Stimulated activated CD8-positive, alpha-beta memory T cell treated with anti-CD3 and anti-CD28 coated beads, Interleukin-15, amount 100 ng/mL, for 48 hours (primary cell): ENCODE data around the gene CNTNAP2.

Experiments used
- DNase-seq, 2 donors: peaks; one replicate each; pipeline ENCODE4 v3.0.0-alpha.2; 2020; ENCODE audit warnings: low read depth in 2 of 2

Gene CNTNAP2

DNA sequence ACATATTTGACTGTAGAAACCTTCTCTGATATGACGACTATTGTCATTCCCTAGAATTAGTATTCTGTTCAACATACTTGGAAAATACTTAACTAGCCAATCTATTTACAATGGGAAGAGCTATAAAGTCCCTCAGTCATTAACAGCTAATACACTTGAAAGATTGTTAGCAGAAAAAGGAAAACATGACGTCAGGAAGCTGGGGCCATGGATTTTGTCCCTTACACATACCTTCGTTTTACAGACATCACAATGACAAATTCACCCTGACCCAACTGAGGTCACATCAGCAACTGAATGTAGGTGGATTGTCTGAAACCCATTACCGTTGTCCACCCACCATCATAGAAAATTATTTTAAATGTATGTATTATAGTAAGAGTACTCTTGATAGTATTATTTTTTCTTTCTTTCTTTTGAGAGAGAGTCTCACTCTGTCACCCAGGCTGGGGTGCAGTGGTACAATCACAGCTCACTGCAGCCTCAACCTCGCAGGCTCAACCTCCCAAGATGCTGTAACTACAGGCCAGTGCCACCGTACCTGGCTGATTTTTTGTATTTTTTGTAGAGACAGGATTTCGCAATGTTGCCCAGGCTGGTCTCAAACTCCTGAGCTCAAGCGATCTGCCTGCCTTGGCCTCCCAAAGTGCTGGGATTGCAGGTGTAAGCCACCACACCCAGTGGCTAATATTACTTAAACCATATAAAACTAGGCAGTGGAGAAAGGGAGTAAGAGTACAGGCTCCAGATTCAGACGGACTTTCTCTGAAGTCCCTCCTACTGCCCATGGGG lies 1977.0 kb downstream of the CNTNAP2 start:
- no peak for DNase-seq

DNA sequence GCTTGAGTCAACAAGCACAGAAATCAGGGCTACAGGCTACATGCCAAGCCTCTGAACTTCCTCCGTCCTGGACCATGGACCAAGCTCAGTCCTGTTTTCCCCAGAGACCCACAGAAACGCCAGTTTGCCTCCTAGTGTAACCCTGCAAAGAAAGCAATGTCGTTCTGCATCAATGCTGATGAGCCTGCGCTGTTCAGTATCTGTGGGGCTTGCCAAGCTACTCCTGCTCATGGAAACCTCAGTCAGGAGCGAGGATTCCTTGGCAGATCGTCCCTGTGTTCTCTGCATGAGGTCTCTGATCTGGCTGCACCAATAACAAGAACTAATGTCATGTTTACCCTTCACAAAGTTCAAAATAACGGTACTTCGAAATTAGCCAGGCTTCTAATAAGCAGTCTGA lies 1978.5 kb downstream of the CNTNAP2 start:
- DNase-seq = no peak

DNA sequence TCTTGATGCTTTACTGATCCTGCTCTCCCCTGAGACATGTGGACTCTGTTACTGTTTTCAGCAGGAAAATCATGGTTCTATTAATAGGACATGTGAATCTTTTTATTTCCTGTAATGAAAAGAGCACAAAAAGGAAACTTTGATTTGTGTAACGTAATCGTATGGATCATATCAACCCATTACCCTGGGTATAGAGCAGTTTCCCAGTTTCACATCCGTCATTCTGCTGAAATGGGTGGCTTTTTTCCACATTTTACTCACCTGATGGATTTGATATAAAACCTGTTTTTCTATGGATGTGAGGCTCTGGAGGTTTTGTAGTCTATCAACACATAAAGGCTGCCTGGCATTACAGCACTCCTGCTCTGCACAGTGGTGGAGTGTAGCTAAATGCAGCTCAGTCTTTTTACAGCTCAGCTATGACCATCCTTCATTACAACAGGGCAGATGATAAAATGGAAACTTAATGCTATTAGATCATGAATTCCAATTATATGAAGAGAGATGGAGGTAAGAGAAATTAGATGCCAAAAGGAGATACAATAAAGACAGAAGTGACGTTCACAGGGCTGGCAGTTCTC lies 1987.6 kb downstream of the CNTNAP2 start:
- DNase-seq = no peak

DNA sequence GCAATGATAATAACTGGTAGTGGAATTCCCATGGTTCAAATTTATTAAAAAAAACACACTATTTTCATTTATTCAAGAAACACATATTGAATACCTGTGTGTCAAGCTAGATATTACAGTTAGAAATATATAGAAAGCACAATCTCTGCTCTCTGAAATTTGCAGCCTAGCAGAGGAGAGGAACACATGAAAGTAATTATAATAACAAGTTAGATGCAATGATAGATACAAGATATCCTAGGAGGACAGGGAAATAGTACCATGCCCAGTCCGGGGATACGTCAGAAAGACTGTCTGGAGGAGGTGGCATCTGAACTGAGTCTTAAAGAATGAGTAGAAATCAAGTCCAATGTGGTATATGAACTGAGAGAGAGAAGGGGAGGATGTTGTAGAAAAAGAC lies 1988.3 kb downstream of the CNTNAP2 start:
- no peak for DNase-seq

DNA sequence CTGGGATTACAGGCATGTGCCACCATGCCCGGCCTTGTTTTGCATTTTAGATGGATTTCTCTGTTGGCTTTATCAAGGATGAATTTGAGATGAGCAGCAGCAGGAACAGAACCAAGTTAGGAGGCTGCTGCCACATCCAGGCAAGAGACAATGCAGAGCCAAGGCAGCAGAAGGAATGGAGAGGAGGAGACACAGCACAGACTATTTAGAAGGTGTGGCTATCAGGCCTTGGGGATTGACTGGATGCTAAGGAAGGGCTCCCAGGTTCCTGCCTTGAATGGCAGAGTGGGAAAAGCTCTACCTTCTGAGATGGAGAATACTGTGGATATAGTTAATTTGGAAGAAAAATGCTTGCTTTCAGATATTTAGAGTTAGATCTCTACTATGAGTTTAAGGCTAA lies 1989.3 kb downstream of the CNTNAP2 start:
- DNase-seq = no peak

DNA sequence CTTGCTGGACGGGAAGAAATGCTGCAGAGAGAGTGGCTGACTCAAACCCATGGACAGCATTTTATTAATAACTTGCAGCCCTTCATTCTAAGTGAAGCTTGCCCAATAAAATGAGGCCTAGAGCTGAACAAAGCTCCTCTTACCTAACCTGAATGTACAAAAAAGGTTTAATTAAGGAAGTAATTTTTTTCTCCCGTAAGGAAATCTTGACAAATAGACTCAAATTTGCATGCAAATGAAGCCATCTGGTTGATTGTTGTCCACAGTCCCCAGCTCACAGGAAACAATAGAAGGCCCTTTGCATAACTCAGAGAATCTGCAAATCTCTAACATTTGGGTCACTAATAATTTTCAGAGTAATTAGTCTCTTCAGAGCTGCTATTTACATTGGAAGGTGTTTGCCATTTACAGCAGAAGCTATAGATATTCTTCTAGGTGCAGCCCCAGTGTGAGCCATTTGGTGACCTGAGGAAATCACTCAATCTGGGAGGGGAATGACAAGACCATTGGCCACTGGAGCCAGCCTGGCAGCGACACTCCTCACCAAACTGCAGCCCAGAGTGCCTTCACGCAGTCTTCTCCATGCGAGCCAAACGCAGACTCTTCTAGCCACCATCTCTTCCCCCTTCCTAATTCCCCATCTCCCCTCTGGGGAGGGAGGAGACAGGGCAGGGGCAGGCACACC lies 1991.0 kb downstream of the CNTNAP2 start:
- no peak for DNase-seq

DNA sequence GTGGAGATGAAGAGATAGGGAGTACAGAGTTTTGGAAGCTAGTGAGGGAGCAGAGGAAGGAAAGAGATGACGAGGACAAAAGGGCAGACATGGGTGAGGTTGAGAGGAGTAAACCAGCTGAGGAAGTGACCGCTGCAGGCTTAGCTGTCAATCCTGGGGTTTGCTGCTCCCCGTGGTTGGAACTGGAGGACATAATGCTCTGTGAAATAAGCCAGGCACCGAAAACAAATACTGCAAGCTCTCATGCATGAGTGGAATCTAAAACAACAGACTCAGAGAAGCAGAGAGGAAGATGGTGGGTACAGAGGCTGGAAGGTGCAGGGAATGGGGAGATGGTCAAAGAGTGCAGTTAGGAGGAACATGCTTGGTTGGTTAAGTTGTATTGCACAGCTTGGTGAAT lies 1991.8 kb downstream of the CNTNAP2 start:
- DNase-seq = no peak

DNA sequence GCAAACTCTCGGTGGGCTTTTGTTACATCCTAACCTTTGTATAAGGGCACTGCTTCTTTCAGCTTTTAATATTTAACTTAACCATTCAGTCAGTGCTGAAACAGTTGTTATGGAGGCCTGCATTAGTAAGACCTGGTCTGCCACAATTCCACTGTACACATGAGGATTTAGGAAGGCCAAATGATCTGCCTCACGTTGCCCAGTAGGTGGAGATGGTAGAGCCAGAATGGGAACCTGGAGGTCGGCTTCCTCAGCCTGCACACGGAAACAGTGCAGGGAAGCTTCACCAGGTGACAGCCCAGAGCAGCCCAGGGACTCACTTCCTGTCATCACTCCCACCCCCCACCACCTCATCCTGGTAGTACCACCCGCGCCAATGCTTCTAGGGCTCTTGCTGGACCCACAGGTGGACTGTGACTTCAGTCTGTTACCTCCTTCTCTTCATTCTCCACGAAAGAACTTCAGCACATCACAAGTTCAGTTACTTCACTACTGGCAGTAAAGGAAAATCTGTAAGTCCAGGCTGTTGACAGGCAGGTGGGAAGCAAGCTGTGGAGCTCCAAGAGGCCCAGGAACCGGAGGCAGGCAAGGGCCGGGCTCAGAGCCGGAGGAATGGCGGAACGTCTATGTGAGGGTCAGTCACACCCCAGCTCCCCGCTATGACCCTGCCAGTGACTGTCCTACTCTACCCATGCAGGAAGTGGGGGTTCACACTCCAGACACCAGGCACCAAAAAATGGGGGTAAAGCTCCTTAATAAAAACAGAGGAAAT lies 1993.7 kb downstream of the CNTNAP2 start:
- no peak for DNase-seq

DNA sequence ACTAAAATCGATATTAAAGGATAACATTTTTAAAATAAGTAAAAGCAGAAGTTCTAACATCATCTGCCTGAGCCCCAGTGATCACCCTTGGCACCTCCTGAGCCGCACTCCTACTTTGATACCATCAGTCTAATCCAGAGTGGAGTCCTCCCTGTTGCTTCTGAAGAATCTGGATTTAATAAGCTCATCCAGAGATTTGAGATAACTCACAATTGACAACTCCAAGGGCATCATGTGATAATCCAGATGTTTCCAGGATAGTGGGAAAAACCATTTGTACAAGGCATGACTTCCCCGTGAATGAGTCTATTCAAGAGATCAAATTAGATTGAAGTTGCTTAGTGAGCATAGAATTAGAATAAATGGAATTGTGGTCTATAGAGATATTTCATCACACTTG lies 1998.2 kb downstream of the CNTNAP2 start:
- no peak for DNase-seq

DNA sequence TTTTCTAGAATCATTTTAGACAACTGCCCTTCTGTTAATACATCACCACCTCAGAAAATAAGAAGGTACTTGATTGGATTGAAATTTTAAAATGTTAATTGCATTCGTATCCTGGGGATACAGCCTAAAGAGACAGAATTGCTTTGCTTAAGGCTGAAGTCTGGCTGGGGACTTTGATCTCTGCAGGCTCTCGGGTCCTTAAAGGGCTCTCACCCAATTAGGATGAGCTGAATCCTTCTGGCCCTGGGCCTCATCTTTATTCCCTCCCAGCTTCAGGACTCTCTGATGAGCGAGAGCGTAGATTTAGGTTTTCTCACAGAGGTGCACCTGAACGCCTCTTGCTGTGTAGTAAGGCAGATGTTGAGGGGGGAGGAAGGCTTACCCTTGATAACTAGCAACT lies 1998.7 kb downstream of the CNTNAP2 start:
- DNase-seq = no peak

DNA sequence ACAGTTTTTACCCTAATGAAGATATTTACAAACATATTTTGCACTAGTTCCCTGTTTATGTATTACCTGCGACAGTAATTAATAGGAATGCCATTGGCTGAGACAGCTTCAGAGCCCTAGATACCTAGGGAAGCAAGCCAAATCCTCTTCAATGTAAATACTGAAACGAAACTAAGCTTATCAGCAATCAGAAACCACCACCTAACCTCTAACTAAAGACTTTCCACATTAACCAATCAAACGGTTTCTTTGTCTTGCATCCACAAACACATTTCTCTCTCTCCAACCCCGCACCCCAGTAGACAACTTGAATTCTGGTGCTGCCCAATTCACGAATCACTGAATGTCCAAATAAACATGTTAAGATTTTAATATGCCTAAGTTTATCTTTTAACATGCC lies 1999.6 kb downstream of the CNTNAP2 start:
- no peak for DNase-seq

DNA sequence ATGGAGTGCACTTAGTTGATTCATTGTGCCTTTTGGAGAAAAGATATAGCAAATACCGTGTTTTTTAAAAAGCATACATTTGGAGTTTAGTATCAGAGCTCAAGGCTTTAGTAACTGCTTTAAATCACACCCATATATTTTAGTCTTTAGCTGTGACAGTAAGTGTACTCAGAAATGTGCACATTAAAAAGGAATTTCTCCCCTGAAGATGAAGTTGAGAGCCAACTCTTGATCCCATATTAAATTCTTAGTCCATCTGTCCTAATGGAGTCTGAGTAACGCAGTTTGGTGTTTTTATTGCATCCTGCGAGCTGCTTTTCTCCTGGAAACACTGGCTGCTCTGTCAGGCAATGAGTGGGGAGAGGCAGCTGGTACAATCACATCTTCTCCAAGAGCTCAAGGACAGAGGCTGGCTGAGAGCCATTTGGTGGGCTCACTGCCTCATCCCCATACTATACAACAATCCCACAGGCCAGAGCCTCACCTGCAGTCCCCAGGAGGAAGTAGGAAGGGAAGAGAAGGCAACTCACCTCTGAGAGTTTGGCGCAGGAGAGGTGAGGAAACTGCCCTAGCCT lies 2000.3 kb downstream of the CNTNAP2 start:
- DNase-seq = no peak

DNA sequence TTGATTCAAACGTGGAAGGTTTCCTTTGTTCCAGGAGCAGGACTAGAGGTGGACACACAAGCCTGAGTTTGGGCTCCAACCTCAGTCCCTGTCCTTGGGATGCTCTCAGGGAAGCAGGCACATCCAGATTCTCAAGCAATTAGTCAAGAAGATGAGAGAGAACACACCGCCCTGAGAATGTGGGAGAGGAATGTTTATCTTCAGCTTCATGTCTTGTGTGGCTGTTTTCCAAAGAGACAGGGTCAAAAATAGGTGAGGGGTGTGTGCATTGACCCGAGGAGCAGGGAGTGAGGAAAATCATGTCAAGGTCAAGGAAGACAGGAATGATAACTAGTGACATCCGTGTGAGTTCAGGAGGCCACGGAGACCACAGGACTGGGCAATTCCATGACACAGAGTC lies 2001.8 kb downstream of the CNTNAP2 start:
- DNase-seq = no peak

DNA sequence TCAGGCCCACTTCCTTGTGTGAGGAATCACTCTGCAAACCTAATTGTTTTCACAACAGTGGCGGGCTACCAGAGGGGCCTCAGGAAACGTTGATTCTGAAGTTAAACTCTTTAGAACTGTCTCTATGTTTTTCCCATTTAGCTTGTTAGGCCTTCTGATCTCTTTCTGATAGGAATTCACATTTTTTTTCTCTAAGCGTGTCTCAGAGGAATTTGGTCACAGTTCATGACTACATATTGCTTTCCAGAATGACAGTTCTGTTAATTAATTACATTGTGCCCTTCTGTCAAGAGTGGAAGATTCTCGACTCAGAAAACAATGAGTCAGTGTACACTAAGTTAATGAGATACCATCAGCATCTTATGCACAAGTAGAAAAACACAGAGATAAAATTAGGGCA lies 2004.8 kb downstream of the CNTNAP2 start:
- no peak for DNase-seq

DNA sequence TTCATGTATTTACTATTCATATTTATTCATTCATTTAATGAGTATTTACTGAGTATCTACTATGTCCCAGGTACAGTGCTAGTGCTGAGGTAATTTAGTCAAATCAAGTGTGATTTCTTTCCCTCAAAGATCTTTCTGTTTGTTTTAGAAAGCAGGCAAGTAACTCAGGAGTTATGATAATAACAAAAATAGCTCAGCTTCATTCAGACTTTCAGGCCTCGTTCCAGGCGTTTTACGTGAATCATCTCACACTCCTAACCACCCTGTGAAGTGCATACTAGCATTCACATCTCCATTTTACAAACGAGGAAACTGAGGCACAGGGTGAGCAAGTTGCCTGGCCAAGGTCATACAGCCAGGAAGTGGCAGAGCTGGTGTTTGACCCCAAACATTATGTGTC lies 2005.2 kb downstream of the CNTNAP2 start:
- no peak for DNase-seq

DNA sequence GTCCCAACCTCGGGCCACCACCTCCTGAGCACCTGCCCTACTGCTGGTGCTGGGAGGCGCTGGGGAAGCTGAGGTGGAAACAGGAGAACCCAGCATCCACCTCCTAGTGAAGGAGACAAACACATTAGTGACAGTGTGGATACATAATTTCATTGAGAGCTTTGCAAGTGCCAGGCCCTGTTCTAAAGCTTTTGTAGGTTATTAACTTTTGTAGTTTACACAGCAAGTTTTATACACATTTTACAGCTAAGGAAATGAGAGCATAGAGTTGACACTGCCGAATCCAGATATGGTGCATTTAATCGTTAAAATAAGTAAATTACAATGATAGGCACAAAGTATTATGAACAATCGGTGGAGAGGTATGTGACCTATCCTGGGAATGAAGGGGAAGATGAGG lies 2007.9 kb downstream of the CNTNAP2 start:
- DNase-seq = no peak

DNA sequence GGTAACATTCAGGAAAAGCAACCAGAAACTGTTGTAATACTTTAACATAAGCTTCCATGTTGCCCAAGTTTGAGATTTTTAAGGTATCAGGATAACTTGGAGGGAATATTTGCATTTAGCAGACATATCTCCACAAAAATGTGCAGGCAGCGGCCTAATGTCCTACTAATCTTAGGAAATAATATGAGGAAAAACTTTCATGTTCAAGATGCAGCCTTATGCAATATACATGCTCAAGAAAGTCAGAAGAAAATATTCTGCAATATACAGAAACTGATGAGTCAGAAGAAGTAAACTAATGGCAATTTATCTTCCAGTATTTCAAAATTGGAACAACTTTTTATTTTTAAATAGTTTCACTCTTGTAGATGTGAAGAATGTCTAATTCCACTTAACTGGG lies 2010.8 kb downstream of the CNTNAP2 start:
- DNase-seq = no peak

DNA sequence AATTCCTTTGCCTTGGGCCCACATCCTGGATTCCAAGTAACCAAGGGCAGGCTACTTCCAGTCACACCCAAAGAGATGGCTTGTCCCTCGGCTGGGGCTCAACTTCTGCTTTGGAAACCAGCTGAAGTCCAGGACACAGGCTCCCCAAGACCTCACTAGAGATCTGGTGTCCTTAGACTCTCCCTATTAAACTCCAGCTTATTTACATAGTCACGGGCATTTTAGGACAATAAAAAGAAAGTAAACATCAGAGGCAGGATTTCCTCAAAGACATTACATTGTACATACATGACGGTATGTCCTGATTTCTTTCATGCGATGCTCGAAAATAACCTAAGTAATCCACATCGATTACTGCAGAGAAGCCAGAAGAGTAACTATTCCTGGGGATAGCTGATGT lies 2012.4 kb downstream of the CNTNAP2 start:
- DNase-seq = no peak

DNA sequence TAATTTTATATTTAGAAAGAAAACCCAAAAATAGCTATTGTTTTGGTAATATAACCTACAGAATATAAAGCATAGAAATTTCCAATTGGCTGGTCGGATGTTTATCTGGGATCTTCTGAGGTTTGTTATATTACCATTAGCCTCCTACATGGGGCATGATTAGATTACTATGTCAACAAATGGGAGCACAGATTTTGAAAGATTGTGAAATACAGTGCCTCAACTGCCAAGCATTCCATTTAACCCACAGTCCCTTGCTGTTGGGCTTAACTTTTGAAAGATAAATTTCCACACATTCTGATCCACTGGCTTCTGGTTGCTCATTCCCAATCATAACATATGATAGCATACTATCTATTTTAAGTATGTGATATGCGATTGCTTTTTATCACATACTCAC lies 2018.5 kb downstream of the CNTNAP2 start:
- DNase-seq = no peak

DNA sequence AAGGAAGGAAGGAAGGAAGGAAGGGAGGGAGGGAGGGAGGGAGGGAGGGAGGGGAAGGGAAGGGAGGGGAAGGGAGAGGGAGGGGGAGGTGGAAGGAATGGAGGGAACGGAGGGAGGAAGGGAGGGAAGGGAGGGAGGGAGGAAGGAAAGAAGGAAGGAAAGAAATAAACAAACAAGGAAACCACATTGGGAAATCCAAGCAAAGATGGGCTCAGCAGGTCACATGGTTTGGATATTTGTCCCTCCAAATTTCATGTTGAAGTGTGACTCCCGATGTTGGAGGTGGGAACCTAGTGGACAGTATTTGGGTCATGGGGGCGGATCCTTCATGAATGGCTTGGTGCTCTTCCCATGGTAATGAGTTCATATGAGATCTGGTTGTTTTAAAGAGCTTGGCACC lies 2019.4 kb downstream of the CNTNAP2 start:
- no peak for DNase-seq

DNA sequence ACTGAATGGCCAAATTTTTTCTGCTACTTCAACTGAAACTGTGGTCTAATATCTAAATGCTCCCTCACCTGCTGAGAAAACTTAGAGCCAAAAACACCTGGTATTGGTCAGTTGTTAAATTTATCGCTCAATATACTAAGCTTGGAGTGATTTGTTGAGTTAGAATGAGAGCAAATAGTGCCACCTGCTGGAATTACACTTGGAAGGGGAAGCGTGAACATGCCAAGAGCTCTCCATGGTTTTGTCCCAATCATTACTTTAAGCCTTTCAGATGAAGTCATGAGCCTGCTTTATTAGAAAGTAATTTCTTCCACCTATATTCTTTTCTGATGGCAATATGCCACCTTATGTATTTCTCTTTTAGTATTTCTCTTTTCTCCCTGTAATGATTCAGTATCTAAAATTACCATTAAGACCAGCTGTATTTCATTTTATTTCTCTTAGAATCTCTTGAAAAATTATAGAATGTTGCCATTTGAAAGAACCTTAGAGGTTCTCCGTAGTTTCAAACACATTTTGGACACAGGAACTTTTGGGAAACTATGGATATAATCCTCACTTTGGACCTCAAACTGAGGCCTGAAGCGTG lies 2026.2 kb downstream of the CNTNAP2 start:
- no peak for DNase-seq

DNA sequence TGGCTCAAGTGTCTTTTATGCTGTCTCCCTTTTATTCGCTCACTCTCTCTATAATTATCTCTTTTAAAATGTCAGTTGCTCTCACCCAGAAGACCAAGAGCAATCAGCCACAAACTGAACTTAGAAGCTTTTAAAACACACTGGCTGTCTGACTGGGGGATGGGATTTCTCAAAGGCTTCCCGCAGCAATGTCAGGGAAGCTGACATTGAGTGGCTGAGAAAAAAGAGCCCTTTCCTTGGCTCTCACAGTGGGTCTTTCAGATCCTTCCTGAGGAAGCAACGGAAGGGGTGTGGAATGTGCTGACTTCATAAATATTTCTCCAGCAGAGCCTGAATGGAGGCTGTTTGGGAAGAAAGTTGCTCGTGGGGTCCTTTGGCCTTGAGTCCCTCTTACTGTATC lies 2028.2 kb downstream of the CNTNAP2 start:
- no peak for DNase-seq
